Measurements from ENCODE around the gene BCO2.

BCO2 gene

DNA sequence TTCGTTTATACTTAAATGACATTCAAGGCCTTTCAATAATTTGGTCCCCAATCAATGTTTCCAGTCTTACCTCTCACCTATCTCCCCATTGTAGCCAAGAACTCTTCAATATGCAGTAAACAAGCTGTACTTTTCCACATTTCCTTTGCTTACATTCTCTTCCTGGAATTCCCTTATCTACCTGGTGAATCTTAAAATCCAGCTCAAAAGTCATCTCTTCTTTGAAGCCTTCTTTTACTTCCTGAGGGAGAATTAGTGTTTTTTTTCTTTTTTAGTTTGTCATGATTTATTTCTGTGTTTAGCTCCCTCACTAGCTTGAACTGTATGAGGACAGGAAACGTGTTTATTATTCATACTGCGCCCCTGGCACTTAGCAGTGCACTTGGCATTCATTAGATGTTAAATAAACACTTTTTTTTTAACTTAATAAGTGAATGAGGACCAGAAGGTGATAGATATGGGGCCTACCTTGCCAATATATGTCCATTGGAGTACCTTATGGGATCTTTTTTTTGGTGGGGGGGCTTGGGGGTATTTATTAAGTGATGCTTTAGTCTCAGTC is 46.0 kb downstream of the BCO2 start:
- DNase-seq = no peak

DNA sequence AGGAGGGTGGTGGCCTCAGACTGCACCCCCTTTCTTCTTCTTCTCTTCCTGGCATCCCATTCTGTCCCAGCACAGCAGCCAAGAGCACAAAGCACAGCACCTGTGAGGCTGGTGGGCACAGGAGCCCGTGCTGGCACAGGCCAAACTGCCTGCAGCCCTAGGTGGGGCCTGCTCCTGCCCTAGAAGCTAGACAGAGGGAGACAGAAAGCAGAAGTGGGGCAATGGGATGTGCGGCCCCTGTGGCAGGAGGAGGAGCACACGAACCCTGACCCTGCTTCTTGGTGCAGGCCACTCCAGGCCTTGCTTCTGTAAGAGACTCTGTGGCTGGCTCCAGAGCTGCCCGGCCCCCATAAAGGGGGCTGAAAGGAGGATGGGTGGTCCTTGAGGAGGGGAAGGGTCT is 47.0 kb downstream of the BCO2 start:
- no peak for DNase-seq

- DNase-seq = no peak
These were observed 47.8 kb downstream of the BCO2 start for GRCh38 chr11:112223121-112223520.

- no peak for DNase-seq
These were observed 48.6 kb downstream of the BCO2 start for GRCh38 chr11:112223754-112224532.

- DNase-seq = no peak
These were observed 50.4 kb downstream of the BCO2 start for GRCh38 chr11:112225753-112226061.

- peak; percentile 15 for DNase-seq
These were observed 50.9 kb downstream of the BCO2 start, which contains the start of gene PTS for GRCh38 chr11:112226062-112226830. Gene PTS, plus strand, starts transcription at chr11:112226428. Its CDS starts 16 bp downstream, at chr11:112226444.

GRCh38 chr11:112226831-112227401 is 51.6 kb downstream of the BCO2 start:
- no peak for DNase-seq

- DNase-seq = no peak
These were observed 52.2 kb downstream of the BCO2 start for GRCh38 chr11:112227471-112227870.

DNA sequence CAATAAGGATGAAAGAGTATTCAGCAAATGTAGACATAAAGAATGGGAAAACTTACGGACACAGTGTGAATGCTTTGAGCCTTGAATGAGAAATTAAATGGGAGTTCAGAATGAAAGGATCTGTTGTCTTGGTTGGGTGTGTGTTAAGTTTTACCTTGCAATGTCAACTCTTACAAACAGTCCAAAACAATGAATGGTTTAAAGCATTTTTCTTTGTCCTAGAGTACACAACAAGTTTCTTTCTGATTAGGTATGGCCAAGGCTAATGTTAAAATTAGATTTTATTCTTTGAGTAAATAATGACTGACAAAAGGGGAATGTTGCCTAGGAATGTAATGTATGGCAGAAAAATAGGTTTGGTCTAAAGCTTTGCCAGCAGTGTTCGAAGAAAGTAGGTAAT is 53.4 kb downstream of the BCO2 start:
- DNase-seq = no peak

DNA sequence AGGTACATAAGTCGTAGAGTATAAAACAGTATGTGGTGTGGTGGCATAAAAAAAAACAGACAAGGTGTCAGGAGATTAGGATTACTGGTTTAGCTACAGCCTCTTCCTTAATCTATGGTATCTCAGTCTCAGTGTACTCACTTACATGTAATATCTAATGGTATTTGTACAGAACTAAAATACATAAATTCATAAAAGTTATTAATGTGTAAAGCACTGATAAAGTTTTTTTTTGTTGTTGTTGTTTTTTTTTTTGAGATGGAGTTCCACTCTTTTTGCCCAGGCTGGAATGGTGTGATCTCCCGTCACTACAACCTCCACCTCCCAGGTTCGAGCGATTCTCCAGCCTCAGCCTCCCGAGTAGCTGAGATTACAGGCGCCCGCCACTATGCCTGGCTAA is 53.8 kb downstream of the BCO2 start:
- no peak for DNase-seq

GRCh38 chr11:112229746-112230433 is 54.6 kb downstream of the BCO2 start:
- no peak for DNase-seq

GRCh38 chr11:112231952-112232351 is 56.6 kb downstream of the BCO2 start:
- no peak for DNase-seq

GRCh38 chr11:112235750-112236390 is 60.6 kb downstream of the BCO2 start:
- DNase-seq = no peak

DNA sequence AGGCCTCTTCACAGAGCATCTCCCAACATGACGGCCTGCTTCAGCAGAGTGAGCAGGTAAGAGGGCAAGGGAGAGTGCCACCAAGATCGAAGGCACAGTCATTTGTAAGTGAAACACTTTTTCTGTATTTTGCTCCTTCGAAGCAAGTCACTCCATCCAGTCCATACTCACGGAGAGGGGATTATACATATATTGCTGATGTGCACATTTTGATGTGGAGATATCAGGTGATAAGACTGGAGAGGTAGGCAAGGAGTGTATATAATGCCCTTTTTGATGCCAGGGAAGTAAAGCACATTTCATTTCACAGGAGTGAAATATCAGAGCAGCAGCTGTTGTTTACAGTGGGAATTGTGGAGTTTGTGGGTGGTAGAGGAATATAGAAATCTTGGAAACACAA is 62.1 kb downstream of the BCO2 start:
- DNase-seq = no peak

- DNase-seq = no peak
These were observed 62.7 kb downstream of the BCO2 start for GRCh38 chr11:112238041-112238440.

- DNase-seq = no peak
These were observed 66.2 kb downstream of the BCO2 start for GRCh38 chr11:112241486-112241885.

GRCh38 chr11:112247201-112247600 is 71.9 kb downstream of the BCO2 start:
- no peak for DNase-seq

- DNase-seq = no peak
These were observed 72.9 kb downstream of the BCO2 start for GRCh38 chr11:112248201-112248600.

- DNase-seq = no peak
These were observed 74.7 kb downstream of the BCO2 start for GRCh38 chr11:112249871-112250610.

DNA sequence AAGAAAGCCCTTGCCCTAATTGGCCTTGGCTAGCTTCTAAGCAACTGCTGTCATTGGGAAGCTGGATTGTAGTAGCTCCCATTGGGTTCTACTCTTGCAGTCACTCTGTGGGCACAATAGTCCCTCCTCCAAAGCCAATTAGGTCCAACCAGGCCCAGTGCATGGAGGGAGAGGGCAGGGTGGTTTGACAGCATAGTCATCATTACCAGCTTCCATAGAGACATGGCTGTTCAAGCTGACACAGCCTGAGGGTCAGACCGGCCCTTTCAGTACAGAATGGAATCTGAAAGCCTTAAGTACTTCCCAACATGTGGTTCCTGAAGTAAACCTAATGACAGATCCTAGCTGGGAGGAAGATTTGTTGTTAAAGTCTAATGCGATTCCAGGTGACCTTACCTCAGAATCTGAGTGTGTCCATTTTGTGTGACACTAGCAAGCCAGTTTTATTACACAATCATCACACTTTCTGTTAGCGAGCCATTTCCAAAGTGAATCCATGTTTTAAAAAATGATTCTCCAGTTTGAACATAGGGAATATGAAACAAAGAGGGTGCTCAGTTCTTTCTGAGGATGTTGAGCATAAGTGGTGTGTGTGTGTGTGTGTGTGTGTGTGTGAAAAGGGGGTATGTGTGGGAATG is 78.4 kb downstream of the BCO2 start:
- DNase-seq = no peak

DNA sequence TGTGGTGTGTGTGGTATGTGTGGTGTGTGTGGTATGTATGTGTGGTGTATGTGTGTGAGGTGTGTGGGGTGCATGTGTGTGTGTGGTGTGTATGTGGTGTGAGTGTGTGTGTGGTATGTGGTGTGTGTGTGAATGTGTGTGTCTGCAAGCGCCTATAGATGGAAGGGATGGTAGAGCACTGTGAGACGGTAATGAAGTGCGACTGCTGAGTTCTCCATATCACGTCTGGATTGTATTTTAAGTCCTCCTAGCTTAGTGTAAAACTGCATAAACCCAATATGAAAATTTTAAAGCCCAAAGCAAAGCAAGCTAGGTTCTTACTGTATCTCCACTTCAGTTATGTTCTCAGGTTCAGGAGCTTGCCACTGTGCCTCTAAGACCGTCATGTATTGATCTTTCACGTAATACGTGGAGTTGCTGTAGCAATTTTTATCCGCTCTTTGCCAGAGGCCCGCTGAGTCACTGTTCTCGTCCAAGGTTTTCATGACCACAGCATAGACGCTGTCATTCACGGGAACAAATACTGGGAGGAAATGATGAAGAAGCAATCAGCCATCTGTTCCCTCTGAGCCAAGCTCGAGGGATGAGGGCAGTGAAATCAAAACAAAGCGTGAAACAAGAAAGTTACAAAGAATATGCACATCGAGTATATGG is 79.9 kb downstream of the BCO2 start:
- no peak for DNase-seq

All from NCI-H524 treated with DMSO at 0.1 percent for 48 hours (cell line).